Measurements from ENCODE around the gene PTN.
"Not testable (repeated sequence)": the region's sequence is repeated elsewhere in the genome, so short reads cannot be mapped to it uniquely, and the experiment has no call there.

Gene PTN

DNA sequence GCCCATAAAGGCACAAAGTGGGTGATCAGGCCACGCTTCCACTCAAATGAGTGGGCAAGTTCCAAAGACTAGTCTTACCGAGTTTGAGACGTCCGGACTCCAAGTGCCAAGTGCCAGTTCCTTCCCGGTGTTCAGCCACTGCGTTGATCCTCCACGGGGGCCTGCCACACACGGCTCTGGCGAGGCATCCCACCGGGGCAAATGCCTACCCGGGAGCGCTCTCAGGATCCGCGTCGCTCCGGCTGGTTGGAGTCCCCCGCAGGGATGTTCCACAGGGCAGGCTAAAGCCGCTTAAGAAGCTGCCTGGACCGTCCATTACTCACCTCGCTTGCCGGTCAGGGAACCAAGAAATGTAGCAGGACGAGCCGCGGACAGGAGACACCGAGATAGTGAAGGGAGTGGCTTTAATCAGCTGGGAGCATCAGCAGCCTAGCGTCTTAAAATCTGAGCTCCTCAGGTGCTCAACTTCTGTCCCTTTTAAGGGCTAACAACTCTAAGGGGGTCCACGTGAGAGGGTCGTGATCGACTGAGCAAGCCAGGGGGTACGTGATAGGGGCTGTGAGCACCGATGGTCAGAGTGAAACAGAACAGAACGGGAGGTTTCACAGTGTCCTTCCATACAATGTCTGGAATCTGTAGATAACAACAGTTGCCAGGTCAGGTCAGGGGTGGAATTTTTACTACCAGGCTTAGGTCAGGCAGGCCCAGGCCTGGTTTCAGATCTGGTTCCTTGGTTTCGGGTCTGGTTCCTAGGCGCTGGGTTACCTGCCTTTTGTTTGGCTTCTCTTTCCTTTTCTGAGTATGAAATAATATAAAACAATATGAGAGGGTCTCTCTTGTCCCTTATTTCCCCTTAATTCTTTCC, 75.3 kb downstream of the PTN start:
- DNase-seq (ENCODE audit: low spot score): not testable (repeated sequence)

DNA sequence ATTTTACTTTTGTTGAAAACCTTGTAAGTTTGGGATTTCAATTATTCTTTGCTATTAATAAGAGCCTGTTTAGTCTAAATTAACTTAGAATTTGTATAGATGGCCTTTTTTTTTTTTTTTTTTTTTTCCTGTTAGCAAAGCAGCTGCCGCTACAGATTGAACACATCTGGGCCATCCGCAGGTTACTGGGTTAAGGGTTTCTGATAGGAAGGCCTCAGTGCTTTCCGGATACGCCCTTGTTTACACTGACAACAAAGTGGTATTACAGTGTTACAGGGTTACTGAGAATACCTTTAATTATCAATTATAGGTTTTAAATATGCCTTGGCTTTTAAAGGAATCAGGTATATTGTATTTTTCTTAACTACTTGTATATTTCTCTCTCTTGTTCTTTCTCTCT, 76.8 kb downstream of the PTN start:
- DNase-seq (ENCODE audit: low spot score): no peak

DNA sequence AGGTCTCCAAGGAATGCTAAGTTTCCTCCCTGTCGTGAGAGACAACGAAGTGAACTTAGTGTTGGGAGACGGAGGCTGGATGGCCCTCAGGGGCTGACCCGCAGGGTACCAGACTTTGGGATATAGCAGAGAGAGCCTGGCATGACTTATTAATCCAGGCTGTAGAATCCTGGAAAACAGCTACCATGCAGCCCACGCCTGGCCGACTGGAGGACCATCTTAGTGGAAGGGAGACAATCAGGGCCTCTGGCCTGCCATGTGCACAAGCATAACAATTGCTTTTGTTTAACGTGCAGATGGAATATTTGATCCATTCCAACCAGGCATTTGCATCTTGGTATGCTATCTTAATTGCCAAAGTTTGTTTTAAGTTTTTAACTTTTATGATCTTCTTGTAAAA, 78.1 kb downstream of the PTN start:
- not testable (repeated sequence) for DNase-seq (ENCODE audit: low spot score)

DNA sequence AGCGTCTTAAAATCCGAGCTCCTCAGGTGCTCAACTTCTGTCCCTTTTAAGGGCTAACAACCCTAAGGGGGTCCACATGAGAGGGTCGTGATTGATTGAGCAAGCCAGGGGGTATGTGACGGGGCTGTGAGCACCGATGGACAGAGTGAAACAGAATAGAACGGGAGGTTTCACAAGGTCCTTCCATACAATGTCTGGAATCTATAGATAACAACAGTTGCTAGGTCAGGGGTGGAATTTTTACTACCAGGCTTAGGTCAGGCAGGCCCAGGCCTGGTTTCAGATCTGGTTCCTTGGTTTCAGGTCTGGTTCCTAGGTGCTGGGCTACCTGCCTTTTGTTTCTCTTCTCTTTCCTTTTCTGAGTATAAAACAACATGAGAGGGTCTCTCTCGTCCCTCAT, 80.9 kb downstream of the PTN start:
- no peak for DNase-seq (ENCODE audit: low spot score)

GRCh38 chr7:137258552-137258951, 85.0 kb downstream of the PTN start:
- DNase-seq (ENCODE audit: low spot score): no peak

DNA sequence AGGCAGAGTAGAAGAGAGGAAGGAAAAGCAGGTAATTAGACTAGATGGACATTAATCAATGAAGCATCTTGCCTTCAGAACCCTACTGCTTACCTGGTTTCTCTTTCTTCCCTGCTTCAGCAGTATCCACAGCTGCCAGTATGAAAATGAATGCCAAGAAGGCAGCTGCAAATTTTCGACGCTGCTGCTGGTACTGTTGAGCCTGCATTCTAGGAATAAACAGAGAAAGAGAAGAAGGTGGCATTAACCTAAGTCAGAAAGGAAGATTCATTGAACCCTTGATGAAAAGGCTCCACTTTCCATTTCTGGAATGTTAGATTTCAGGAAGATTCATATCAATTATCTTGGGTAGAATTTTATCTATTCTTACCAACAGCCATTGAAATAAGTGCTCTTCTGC, 88.8 kb downstream of the PTN start:
- no peak for DNase-seq (ENCODE audit: low spot score)

DNA sequence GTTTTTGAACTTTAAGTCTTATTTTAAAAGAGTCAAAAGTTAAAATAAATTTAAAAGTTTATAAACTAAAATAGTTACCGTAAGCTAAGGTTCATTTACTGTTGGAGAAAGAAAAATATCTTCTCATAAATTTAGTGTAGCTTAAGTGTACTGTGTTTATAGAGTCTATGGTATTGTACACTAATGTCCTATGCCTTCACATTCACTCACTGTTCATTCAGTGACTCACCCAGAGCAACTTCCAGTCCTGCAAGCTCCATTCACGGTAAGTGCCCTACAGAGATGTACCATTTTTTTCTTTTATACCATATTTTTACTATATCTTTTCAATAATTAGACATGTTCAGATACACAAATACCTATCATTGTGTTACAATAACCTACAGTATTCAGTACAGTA, 97.6 kb downstream of the PTN start:
- DNase-seq (ENCODE audit: low spot score): no peak

DNA sequence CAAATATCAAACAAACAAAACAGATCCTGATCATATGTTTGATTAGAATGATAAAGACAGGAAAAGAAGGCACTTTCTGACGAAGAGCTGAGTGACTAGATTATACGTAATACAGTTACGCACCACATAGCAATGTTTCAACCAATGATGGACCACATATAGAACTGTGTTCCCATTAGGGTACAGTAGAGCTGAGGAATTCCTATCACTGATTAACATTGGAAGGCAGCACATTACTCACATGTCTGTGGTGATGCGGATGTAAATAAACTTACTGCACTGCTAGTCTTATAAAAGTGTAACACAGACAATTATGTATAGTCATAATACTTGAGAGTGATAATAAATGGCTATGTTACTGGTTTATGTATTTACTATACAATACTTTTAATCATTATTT, 98.3 kb downstream of the PTN start:
- DNase-seq (ENCODE audit: low spot score): no peak

DNA sequence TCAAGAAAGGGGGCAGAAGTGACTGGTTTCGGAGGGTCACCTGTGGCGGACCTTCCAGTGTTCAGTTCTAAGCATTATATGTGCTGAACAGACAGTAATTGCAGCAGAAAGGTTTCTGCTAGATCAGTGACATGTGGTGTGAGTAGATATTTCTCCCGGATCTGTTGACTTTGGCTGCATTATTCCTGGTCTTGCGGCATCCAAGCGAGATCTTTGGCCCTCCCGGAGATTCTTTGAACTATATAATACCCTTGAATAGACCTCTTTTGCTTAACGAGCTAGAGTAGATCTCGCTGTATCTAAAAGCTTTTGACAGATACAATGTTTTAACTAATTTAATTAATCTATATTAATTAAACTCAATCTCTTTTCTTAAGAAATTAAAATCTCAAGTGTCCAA, 99.8 kb downstream of the PTN start:
- DNase-seq (ENCODE audit: low spot score): no peak

DNA sequence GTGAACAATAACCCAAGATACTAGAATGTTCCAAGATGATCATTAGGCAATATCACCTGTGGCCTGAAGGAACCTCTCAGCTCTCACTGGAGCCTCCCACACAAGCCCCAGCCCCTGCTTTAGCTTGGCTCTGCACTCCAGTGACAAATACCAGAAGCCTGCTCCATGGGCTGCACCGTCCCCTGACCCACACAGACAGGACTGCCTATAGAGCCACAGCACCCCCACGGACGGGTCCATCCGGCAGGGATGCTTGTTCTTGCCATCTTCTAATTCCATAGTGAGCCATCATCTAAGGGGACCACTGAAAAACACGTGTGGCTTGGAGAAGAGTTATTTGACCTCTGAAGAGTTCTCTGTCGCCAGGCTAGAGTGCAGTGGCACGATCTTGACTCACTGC, 100.9 kb downstream of the PTN start:
- DNase-seq (ENCODE audit: low spot score): no peak

DNA sequence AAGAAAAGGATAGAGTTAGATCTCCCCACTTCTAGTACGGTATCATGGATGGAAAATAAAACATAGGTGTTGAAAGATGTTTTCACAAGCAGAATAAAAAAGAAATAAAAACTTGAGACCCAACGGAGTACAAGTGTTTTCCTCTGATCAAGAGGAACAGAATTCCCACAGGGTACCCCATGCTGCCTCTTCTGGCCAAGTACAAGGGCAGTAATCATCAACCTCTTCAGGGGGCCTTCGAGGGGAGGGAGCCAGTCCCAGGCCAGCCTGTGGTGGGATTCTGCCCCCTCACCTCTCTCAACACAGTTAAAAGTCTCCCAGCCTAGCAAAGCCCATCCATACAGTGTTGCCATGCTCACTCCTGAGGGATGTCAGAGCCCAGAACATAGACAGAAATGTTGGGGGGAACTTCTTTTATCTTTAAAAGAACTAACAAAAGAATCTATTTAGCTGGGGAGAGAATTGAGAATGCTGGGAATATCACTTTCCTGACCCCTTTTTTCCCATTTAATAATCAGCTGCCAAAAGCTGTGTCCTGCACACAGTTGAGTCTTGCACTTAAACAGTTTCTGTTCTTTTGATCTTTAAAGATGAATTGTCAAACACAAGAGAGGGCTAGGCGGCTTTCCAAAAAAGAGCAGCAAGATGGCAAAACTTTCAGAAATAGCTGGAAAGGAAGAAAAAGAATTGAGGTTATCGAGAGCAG, 101.7 kb downstream of the PTN start:
- no peak for DNase-seq (ENCODE audit: low spot score)

DNA sequence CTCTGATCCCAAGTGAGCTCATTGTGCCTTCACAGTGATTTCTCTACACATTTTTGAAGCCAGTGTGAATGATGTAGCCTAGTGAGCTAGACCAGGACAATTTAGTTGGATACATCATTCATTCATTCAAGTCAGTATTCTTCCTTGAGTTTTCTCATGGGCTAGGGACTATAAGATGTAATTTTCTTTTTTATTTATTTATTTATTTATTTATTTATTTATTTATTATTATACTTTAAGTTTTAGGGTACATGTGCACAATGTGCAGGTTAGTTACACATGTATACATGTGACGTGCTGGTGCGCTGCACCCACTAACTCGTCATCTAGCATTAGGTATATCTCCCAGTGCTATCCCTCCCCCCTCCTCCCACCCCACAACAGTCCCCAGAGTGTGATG, 104.3 kb downstream of the PTN start:
- DNase-seq (ENCODE audit: low spot score): not testable (repeated sequence)

GRCh38 chr7:137235434-137235833, 108.1 kb downstream of the PTN start:
- no peak for DNase-seq (ENCODE audit: low spot score)

- no peak for DNase-seq (ENCODE audit: low spot score)
Measured at GRCh38 chr7:137231167-137231566, 112.4 kb downstream of the PTN start.

DNA sequence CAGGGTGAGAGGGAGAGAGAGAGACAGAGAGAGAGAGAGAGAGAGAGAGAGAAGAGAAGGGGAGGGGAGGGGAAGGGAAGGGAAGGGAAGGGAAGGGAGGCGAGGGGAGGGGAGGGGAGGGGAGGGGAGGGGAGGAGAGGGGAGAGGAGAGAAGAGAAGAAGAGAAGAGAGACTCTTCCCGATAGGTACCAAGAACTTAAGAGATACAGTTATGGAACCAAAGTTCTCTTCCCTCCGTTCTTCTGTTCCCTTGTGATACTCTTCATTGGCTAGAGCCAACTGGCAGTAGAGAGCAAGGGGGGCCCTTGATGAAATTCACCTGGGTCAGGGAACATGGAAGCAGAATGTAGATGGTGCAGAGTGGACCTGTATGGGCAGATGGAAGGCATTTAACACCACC, 122.1 kb downstream of the PTN start:
- no peak for DNase-seq (ENCODE audit: low spot score)

GRCh38 chr7:137213744-137214143, 129.8 kb downstream of the PTN start:
- no peak for DNase-seq (ENCODE audit: low spot score)

GRCh38 chr7:137209151-137209817, 134.2 kb downstream of the PTN start:
- DNase-seq (ENCODE audit: low spot score): no peak

DNA sequence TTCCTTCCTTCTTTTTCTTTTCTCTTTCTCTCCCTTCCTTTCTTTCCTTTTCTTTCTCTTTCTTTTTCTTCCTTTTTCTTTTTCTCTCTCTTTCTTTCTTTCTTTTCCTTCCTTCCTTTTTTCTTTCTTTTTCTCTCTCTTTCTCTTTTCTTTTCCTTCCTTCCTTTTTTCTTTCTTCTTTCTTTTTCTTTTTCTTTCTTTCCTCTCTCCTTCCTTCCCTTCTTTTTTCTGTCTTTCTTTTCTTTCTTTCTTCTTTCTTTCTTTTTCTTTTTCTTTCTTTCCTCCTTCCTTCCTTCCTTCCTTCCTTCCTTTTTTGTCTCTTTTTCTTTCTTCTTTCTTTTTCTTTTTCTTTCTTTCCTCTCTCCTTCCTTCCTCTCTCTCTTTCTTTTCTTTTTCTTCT, 136.8 kb downstream of the PTN start:
- no peak for DNase-seq (ENCODE audit: low spot score)

- DNase-seq (ENCODE audit: low spot score): no peak
Measured at GRCh38 chr7:137204246-137204645, 139.3 kb downstream of the PTN start.

DNA sequence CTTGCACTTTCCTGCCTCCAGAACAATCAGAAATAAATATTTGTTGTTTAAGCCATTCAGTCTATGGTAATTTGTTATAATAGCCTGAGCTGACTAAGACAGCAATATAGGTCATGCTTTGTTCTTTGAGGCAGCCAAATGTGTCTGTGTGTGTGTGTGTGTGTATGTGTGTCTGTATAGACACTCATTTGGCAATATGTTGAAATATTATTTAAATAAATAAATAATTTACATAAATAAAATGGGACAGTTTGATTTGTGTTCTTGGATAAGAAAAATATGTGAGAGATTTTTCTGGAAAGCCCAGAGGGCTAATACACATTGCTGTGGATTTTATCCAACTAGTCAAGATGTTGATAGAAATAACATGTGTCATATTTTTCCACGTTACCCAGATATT, 140.2 kb downstream of the PTN start:
- DNase-seq (ENCODE audit: low spot score): no peak

DNA sequence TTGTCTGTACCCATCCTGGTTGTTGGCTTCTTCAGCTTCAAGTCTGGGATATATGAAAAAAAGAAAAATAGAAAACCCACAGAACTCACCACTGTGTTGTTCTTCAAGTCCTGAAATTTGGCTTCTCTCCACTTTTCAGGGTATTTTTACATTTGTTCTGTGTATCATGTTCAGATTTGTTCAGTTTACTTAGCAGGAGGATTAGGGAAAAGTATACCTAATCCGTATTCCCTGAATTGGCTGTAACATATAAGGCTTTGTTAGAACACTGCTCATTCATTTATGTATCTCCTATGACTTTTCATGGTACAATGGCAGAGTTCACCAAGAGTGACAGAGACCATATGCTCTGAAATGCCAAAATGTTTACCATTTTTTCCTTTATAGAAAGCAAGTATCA, 146.9 kb downstream of the PTN start:
- no peak for DNase-seq (ENCODE audit: low spot score)

DNA sequence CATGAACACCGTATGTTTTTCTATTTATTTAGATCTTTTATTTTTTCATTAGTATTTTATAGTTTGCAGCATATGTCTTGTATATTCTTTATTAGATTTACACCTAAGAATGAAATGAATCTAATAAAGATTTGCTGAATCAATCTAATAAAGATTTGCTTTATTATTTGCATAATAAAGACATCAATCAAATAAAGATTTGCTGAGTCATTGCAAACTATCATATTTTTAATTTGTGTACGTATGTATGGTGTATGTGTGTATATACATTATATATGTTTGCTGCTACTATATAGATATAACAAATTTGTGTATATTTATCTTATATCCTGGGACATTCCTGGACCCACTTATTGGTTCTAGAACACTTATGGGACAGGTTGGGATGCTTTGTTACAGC, 147.5 kb downstream of the PTN start:
- DNase-seq (ENCODE audit: low spot score): no peak

DNA sequence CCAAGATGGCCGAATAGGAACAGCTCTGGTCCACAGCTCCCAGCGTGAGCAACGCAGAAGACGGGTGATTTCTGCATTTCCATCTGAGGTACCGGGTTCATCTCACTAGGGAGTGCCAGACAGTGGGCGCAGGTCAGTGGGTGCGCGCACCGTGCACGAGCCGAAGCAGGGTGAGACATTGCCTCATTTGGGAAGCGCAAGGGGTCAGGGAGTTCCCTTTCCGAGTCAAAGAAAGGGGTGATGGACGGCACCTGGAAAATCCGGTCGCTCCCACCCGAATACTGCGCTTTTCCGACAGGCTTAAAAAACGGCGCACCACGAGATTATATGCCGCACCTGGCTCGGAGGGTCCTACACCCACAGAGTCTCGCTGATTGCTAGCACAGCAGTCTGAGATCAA, 161.9 kb downstream of the PTN start:
- not testable (repeated sequence) for DNase-seq (ENCODE audit: low spot score)

All from pons (tissue), 1 donor.